Subcutaneous abdominal adipose tissue (tissue), 5 donors: Measurements from ENCODE around the gene KRT86.
"Not testable (repeated sequence)": the region's sequence is repeated elsewhere in the genome, so short reads cannot be mapped to it uniquely, and the experiment has no call there.

ENCODE experiments used
- H3K27ac ChIP-seq: one replicate; pipeline ENCODE4 v1.7.0; 2013; ENCODE audit warnings: low read depth, mild to moderate bottlenecking, inconsistent platforms, low read length, moderate library complexity
- H3K27me3 ChIP-seq, 5 donors: one replicate each; pipeline ENCODE4 v1.7.0; 2013; ENCODE audit warnings: low read length in 5 of 5, inconsistent platforms in 1 of 5; ENCODE audit not compliant: control insufficient read depth in 5 of 5, insufficient read depth in 4 of 5
- H3K36me3 ChIP-seq, 5 donors: one replicate each; pipeline ENCODE4 v1.7.0; 2013; ENCODE audit warnings: low read length in 5 of 5; ENCODE audit not compliant: control insufficient read depth in 5 of 5, insufficient read depth in 5 of 5
- H3K4me1 ChIP-seq, 5 donors: one replicate each; pipeline ENCODE4 v1.7.0; 2013; ENCODE audit warnings: low read length in 5 of 5, mild to moderate bottlenecking in 3 of 5, moderate library complexity in 1 of 5; ENCODE audit not compliant: control insufficient read depth in 5 of 5, insufficient read depth in 5 of 5
- H3K4me3 ChIP-seq, 5 donors: one replicate each; pipeline ENCODE4 v1.7.0; 2013; ENCODE audit warnings: low read length in 5 of 5, low read depth in 1 of 5
- H3K9ac ChIP-seq, 5 donors: one replicate each; pipeline ENCODE4 v1.7.0; 2013; ENCODE audit warnings: low read length in 5 of 5, mild to moderate bottlenecking in 4 of 5, moderate library complexity in 3 of 5
- H3K9me3 ChIP-seq, 5 donors: one replicate each; pipeline ENCODE4 v1.7.0; 2013; ENCODE audit warnings: low read length in 5 of 5; ENCODE audit not compliant: control insufficient read depth in 5 of 5
- donor health status: healthy.
- donor health status: healthy.
- donor health status: healthy.
- donor health status: healthy.
- donor health status: healthy.

Gene KRT86

DNA sequence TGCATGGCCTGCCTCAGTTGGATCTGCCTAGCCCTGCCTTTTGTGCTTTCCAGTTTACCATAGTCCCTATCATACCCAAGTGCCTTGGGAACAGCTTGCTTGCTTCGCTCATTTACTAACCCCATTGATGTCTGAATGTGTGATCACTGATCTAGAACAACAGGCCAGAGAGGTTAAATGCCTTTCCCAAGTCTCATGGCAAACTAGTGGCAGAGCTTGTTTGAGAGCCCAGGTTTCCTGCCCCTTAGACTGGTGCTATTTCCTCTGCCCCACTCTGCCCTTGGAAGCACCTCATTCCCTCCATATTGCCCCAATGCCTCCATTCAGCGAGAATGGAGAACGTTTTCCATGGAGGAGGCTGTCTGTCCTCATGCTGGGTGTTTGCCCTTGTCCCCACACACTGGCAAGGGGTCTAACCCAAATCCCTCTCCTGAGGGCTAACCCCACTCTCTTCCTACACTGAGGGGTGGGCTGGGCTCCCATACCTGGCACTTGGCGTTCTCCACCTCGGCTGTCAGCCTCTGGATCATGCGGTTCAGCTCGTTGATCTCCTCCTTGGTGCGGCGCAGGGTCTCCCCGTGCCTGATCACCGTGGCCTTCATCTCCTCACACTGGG lies 21.6 kb upstream of the KRT86 start:
- Histone ChIP-seq H3K36me3 (no peaks in the 10 kb centered on the region), H3K4me3 (no peak overlapping the region), H3K27ac (no peak overlapping the region), H3K9ac (no peak overlapping the region), H3K4me1 (peaks cover 0 to 11% (median 5%) of the 10 kb centered on the region in 5 donors), H3K9me3 (no peaks in the 10 kb centered on the region), H3K27me3 (peaks cover 23 to 52% (median 45%) of the 10 kb centered on the region in 5 donors)

DNA sequence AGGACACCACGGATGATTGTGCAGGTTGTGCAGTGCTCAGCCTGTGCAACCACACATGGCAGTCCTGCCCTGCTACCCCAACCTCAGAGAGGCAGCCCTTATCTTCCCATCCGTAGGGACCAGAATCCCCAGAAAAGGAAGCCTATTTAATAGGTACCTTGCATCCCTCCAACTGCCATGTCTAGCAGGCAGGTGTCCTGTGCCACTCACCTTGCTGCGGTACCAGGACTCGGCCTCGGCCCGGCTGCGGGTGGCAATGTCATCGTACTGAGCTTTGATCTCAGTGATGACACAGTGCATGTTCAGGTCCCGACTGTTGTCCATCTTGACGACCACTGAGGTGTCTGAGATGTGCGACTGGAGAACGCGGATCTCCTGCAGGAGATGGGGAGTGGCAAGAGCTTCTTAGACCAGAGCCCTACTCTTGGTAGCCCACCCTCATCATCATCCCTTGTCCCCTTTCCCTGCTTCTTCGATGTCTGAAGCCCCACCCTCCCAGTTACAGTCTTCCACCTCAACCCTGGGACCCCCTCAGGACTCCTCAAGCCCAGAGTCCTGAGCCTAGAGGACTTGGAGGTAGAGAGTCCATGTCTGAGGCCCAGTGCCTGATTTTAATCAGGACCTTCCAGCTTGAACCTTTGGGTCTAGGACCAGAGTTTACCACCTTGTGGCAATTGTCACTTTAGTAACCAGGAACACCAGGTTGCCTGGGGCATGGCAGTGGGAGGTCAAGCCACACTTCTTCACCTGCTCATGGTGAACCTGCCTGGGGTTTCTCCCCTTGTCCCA lies 20.9 kb upstream of the KRT86 start:
- H3K4me3 ChIP-seq: no peak overlapping the region
- H3K9me3 ChIP-seq: no peaks in the 10 kb centered on the region
- H3K4me1 ChIP-seq: peaks cover 0 to 13% (median 5%) of the 10 kb centered on the region in 5 donors
- no peak overlapping the region for H3K27ac ChIP-seq
- no peaks in the 10 kb centered on the region for H3K36me3 ChIP-seq
- H3K9ac ChIP-seq: no peak overlapping the region
- H3K27me3 ChIP-seq: peaks cover 23 to 51% (median 48%) of the 10 kb centered on the region in 5 donors

DNA sequence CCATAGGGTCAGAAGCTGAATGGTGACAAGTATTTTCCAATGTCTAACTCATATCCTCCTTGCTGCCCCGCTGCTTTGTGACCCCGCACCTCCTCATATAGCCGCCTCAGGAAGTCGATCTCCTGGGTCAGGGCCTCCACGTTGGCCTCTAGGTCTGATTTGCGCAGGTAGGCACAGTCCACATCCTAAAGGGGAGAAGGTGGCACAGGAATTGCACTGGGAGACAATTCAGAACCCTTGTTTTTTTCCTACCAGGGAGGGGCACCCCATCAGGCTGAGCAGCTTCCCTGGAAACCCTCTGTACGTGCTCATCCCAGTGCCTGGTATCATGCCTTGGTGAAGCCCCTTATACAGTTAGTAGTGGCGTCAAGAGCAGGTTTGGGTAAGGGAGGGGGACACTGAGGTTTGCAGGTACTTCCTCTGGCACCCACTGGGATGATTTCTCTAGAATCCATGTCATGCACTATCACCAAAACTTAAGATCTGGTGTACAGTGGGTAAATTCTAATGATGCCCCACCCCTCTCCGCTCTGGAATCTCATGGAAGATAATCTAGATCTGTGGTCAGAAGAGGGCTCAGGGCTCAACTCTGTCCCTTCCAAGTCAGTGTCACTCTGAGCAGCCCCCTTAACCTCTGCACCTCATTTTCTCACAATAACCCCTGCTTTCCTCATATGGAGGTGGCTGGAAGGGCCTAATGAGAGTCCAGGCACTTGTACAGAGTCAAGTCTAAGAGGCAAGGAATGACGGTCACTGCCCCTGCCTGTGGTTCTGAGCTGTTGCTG lies 20.1 kb upstream of the KRT86 start:
- Histone ChIP-seq H3K27me3 (peaks cover 26 to 56% (median 50%) of the 10 kb centered on the region in 5 donors), H3K9me3 (no peaks in the 10 kb centered on the region), H3K4me3 (no peak overlapping the region), H3K9ac (no peak overlapping the region), H3K27ac (no peak overlapping the region), H3K4me1 (peaks cover 0 to 17% (median 4%) of the 10 kb centered on the region in 5 donors), H3K36me3 (no peaks in the 10 kb centered on the region)

- H3K36me3 ChIP-seq: no peaks in the 10 kb centered on the region
- H3K9me3 ChIP-seq: no peaks in the 10 kb centered on the region
- H3K9ac ChIP-seq: no peak overlapping the region
- peaks cover 0 to 13% (median 4%) of the 10 kb centered on the region in 5 donors for H3K4me1 ChIP-seq
- H3K27ac ChIP-seq: no peak overlapping the region
- H3K27me3 ChIP-seq: peaks cover 23 to 55% (median 45%) of the 10 kb centered on the region in 5 donors
- H3K4me3 ChIP-seq: no peak overlapping the region
Measured at GRCh38 chr12:52254965-52255751, 19.3 kb upstream of the KRT86 start.

DNA sequence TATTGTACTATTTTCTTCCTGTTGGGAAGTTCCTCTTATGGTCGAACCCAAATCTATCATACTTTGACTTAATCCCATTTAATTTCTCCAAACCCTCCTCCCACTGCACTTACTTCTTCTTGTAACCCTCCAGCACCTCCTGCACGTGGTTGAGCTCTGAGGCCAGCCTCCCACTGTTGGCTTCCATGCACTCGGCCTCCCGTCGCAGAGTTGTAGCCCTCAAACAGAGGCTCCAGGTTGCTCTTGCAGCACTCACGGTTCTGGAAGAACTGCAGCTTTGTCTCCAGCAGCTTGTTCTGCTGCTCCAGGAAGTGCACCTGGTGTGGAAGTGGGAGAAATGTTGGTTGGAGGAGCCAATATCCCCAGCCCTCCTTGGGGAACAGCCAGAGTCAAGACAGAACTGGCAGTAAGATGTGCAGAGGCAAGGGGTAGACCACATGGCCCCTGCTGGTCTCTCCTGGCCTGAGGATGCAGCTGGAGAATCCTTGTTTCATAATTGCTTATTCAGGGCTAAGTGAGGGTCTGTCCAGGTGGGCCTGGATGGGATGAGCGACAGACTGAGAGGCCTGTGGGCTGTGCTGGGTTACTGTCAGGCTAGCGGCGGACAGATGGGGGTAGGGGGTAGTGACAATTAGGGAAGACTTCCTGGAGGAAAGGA lies 18.4 kb upstream of the KRT86 start:
- Histone ChIP-seq H3K4me3 (no peak overlapping the region), H3K4me1 (peaks cover 0 to 9% (median 4%) of the 10 kb centered on the region in 5 donors), H3K9me3 (no peaks in the 10 kb centered on the region), H3K27ac (no peak overlapping the region), H3K27me3 (peaks cover 17 to 50% (median 39%) of the 10 kb centered on the region in 5 donors), H3K9ac (no peak overlapping the region), H3K36me3 (no peaks in the 10 kb centered on the region)

- H3K4me1 ChIP-seq: peaks cover 0 to 9% (median 4%) of the 10 kb centered on the region in 5 donors
- no peak overlapping the region for H3K27ac ChIP-seq
- peaks cover 17 to 53% (median 43%) of the 10 kb centered on the region in 5 donors for H3K27me3 ChIP-seq
- H3K9me3 ChIP-seq: no peaks in the 10 kb centered on the region
- H3K4me3 ChIP-seq: no peak overlapping the region
- H3K36me3 ChIP-seq: no peaks in the 10 kb centered on the region
- no peak overlapping the region for H3K9ac ChIP-seq
Measured at GRCh38 chr12:52256584-52256935, 17.9 kb upstream of the KRT86 start.

GRCh38 chr12:52257074-52257551 lies 17.3 kb upstream of the KRT86 start:
- Histone ChIP-seq H3K36me3 (no peaks in the 10 kb centered on the region), H3K9me3 (no peaks in the 10 kb centered on the region), H3K4me3 (no peak overlapping the region), H3K27ac (no peak overlapping the region), H3K4me1 (peaks cover 0 to 9% (median 4%) of the 10 kb centered on the region in 5 donors), H3K9ac (no peak overlapping the region), H3K27me3 (peaks cover 17 to 57% (median 44%) of the 10 kb centered on the region in 5 donors)

DNA sequence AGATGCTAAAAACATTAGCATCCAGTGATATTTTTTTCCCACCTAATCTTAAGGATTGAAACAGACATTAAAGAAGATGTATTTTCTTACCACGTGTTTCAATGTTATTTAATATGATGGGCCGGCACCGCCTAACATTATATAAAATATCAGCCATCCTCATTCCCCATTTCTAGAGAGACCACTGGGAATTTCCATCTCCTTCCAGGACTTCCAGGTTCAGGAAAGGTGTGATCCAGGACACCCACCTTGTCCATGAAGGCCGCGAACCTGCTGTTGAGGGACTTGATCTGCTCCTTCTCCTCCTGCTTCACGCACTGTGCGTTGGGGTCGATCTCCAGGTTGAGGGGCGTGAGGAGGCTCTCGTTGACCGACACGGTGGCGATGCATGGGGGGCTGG lies 16.5 kb upstream of the KRT86 start:
- H3K9ac ChIP-seq, H3K4me3 ChIP-seq, H3K9me3 ChIP-seq, H3K4me1 ChIP-seq, H3K27ac ChIP-seq, H3K36me3 ChIP-seq: not testable (repeated sequence)
- H3K27me3 ChIP-seq: peaks cover 17 to 58% (median 51%) of the 10 kb centered on the region in 5 donors

GRCh38 chr12:52258335-52258901 lies 16.0 kb upstream of the KRT86 start:
- Histone ChIP-seq H3K27me3 (peaks cover 17 to 59% (median 51%) of the 10 kb centered on the region in 5 donors), H3K36me3 (no peaks in the 10 kb centered on the region), H3K9ac (no peak overlapping the region), H3K9me3 (no peaks in the 10 kb centered on the region), H3K27ac (no peak overlapping the region), H3K4me3 (no peak overlapping the region), H3K4me1 (peaks cover 0 to 9% (median 4%) of the 10 kb centered on the region in 5 donors)
